H9 (cell line): ENCODE results near the gene ZNF813. TPM values are rescaled to one million over a fixed set of nuclear protein-coding genes. Genes with fewer than 3 reads are reported as not detected.

ENCODE experiments used
- DNase-seq: peaks from one replicate; pipeline ENCODE4 v3.0.0-alpha.2; 2017
- H2AFZ ChIP-seq: one replicate; pipeline ENCODE4 v1.6.1; 2013; ENCODE audit warnings: mild to moderate bottlenecking, low read length, control low read depth, moderate library complexity
- H2AK5ac ChIP-seq: 2 replicates; pipeline ENCODE4 v1.6.1; 2013; ENCODE audit warnings: low read length, control low read depth, mixed read lengths; ENCODE audit not compliant: insufficient read length
- H2BK120ac ChIP-seq: one replicate; pipeline ENCODE4 v1.6.1; 2013; ENCODE audit warnings: low read depth, mild to moderate bottlenecking, low read length, control low read depth, inconsistent platforms; ENCODE audit not compliant: poor library complexity, severe bottlenecking
- H2BK12ac ChIP-seq: 2 replicates; pipeline ENCODE4 v1.6.1; 2013; ENCODE audit warnings: low read length, control low read depth, mixed read lengths, low read depth; ENCODE audit not compliant: insufficient read length
- H2BK15ac ChIP-seq: 2 replicates; pipeline ENCODE4 v1.6.1; 2013; ENCODE audit warnings: low read depth, low read length, control low read depth
- H2BK20ac ChIP-seq: one replicate; pipeline ENCODE4 v1.6.1; 2013; ENCODE audit warnings: low read depth, mild to moderate bottlenecking, low read length, control low read depth, inconsistent platforms; ENCODE audit not compliant: poor library complexity, severe bottlenecking
- H2BK5ac ChIP-seq: 2 replicates; pipeline ENCODE4 v1.6.1; 2013; ENCODE audit warnings: low read length, control low read depth, mixed read lengths; ENCODE audit not compliant: insufficient read length
- H3K14ac ChIP-seq: 2 replicates; pipeline ENCODE4 v1.6.1; 2013; ENCODE audit warnings: low read length, control low read depth; ENCODE audit not compliant: insufficient read depth
- H3K18ac ChIP-seq: 2 replicates; pipeline ENCODE4 v1.6.1; 2013; ENCODE audit warnings: low read depth, mild to moderate bottlenecking, mixed read lengths, low read length, control low read depth; ENCODE audit not compliant: insufficient read length
- H3K23ac ChIP-seq: 2 replicates; pipeline ENCODE4 v1.6.1; 2013; ENCODE audit warnings: low read length, control low read depth, mixed read lengths, low read depth; ENCODE audit not compliant: insufficient read length
- H3K23me2 ChIP-seq: 2 replicates; pipeline ENCODE4 v1.6.1; 2013; ENCODE audit warnings: low read depth, mild to moderate bottlenecking, mixed read lengths, low read length, control low read depth; ENCODE audit not compliant: insufficient read length, poor library complexity, severe bottlenecking
- H3K27ac ChIP-seq: 2 replicates; pipeline ENCODE4 v1.5.1; 2013; ENCODE audit warnings: low read length, control low read depth, mixed read lengths, low read depth; ENCODE audit not compliant: insufficient read length
- H3K27me3 ChIP-seq: 2 replicates; pipeline ENCODE4 v1.6.1; 2013; ENCODE audit warnings: low read length, control low read depth, inconsistent platforms; ENCODE audit not compliant: insufficient read depth
- H3K4ac ChIP-seq: 2 replicates; pipeline ENCODE4 v1.6.1; 2013; ENCODE audit warnings: low read depth, mild to moderate bottlenecking, control low read depth, inconsistent platforms, low read length, moderate library complexity
- H3K4me1 ChIP-seq: 2 replicates; pipeline ENCODE4 v1.6.1; 2013; ENCODE audit warnings: low read length, control low read depth, inconsistent platforms; ENCODE audit not compliant: insufficient read depth
- H3K4me2 ChIP-seq: 2 replicates; pipeline ENCODE4 v1.6.1; 2013; ENCODE audit warnings: low read length, control low read depth, mixed read lengths; ENCODE audit not compliant: insufficient read length, insufficient read depth
- H3K56ac ChIP-seq: 2 replicates; pipeline ENCODE4 v1.6.1; 2013; ENCODE audit warnings: low read depth, mild to moderate bottlenecking, mixed read lengths, low read length, control low read depth; ENCODE audit not compliant: insufficient read length
- H3K79me1 ChIP-seq: 2 replicates; pipeline ENCODE4 v1.6.1; 2013; ENCODE audit warnings: low read depth, mild to moderate bottlenecking, moderate library complexity, low read length, control low read depth, inconsistent platforms; ENCODE audit not compliant: insufficient read depth, poor library complexity, severe bottlenecking
- H3K79me2 ChIP-seq: 2 replicates; pipeline ENCODE4 v1.6.1; 2013; ENCODE audit warnings: low read length, control low read depth, inconsistent platforms; ENCODE audit not compliant: insufficient read depth
- H3K9ac ChIP-seq: 2 replicates; pipeline ENCODE4 v1.6.1; 2013; ENCODE audit warnings: low read length, control low read depth, mixed read lengths; ENCODE audit not compliant: insufficient read length; ENCODE audit errors: extremely low read depth
- H3K9me3 ChIP-seq: one replicate; pipeline ENCODE4 v1.6.1; 2013; ENCODE audit warnings: low read depth, low read length, inconsistent platforms; ENCODE audit not compliant: control insufficient read depth
- H3T11ph ChIP-seq: one replicate; pipeline ENCODE4 v1.6.1; 2013; ENCODE audit warnings: mild to moderate bottlenecking, low read length, control low read depth, inconsistent platforms
- H4K20me1 ChIP-seq: one replicate; pipeline ENCODE4 v1.6.1; 2013; ENCODE audit not compliant: control insufficient read depth, insufficient read length, insufficient read depth
- H4K5ac ChIP-seq: 2 replicates; pipeline ENCODE4 v1.6.1; 2013; ENCODE audit warnings: low read depth, mild to moderate bottlenecking, mixed read lengths, low read length, control low read depth; ENCODE audit not compliant: insufficient read length
- H4K8ac ChIP-seq: replicated peaks from 2 replicates; pipeline ENCODE4 v1.6.1; 2013; ENCODE audit warnings: low read length, control low read depth, mixed read lengths, low read depth; ENCODE audit not compliant: insufficient read length
- H4K91ac ChIP-seq: 2 replicates; pipeline ENCODE4 v1.6.1; 2013; ENCODE audit warnings: low read depth, mild to moderate bottlenecking, moderate library complexity, mixed read lengths, low read length, control low read depth; ENCODE audit not compliant: insufficient read length
- H3K27ac Mint-ChIP-seq, 3 experiments: 2 replicates in 2 of 3; 3 replicates in 1 of 3; pipeline ENCODE4 v1.8.0; 2020 to 2021; ENCODE audit warnings: mixed read lengths in 3 of 3, mild to moderate bottlenecking in 1 of 3, moderate library complexity in 1 of 3
- H3K27me3 Mint-ChIP-seq: 2 replicates; pipeline ENCODE4 v1.8.0; 2021; ENCODE audit warnings: low read depth, mild to moderate bottlenecking, moderate library complexity, mixed read lengths
- H3K36me3 Mint-ChIP-seq, 3 experiments: 2 replicates in 2 of 3; 3 replicates in 1 of 3; pipeline ENCODE4 v1.8.0; 2020 to 2021; ENCODE audit warnings: low read depth in 3 of 3, mixed read lengths in 3 of 3; ENCODE audit not compliant: insufficient read depth in 1 of 3
- H3K4me1 Mint-ChIP-seq, 2 experiments: 2 replicates each; pipeline ENCODE4 v1.8.0; 2020; ENCODE audit warnings: mixed read lengths in 2 of 2
- H3K4me3 Mint-ChIP-seq, 2 experiments: 2 replicates in 1 of 2; 3 replicates in 1 of 2; pipeline ENCODE4 v1.8.0; 2020 to 2021; ENCODE audit warnings: mild to moderate bottlenecking in 2 of 2, mixed read lengths in 2 of 2, moderate library complexity in 1 of 2
- H3K9me3 Mint-ChIP-seq, 2 experiments: 2 replicates in 1 of 2; 3 replicates in 1 of 2; pipeline ENCODE4 v1.8.0; 2020; ENCODE audit warnings: mild to moderate bottlenecking in 2 of 2, mixed read lengths in 2 of 2, moderate library complexity in 1 of 2
- CTCF ChIP-seq: fragments of 200-600 bp; sonication (generic); conservative IDR thresholded peaks from 3 replicates; pipeline ENCODE4 v1.8.0; 2021; ENCODE audit warnings: antibody characterized with exemption, mild to moderate bottlenecking
- WGBS: extraction: QIAGEN DNeasy Blood & Tissue Kit; methylation state at CpG from one replicate; pipeline ENCODE4 v1.1.7; 2013; ENCODE audit warnings: missing lambda C conversion rate, low lambda C conversion rate, mixed read lengths; ENCODE audit not compliant: insufficient read length; ENCODE audit errors: extremely low coverage; 5-methylcytosine and 5-hydroxymethylcytosine counted together
- total RNA-seq: library from RNA; stranded (reverse); gene quantifications from 2 replicates; pipeline ENCODE4 v1.2.1, GENCODE V29; 2021

ZNF813 gene
- total RNA-seq, 1 experiment from 2014 or later = 17.3 TPM

DNA sequence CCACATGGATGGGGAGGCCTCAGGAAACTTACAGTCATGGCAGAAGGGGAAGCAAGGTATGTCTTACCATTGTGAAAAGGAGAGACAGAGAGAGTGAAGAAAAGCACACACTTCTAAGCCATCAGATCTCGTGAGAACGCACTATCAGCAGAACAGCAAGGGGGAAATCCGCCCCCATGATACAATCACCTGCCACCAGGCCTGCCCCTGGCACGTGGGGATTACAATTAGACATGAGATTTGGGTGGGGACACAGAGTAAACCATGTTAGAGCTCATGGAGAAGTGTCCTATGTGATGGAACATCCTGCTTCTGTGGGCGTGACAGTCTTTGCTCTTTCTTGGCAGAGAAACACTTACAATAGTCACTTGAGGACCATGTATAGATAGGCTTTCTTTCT is 42.3 kb downstream of the ZNF813 start:
- no peak overlapping the region for H3K9ac ChIP-seq
- no peak overlapping the region for H3K4ac ChIP-seq
- no peaks in the 10 kb centered on the region for H3K9me3 Mint-ChIP-seq
- peaks cover 1% of the 10 kb centered on the region for H3K27me3 Mint-ChIP-seq
- no peaks in the 10 kb centered on the region for H3K23me2 ChIP-seq
- H3K4me3 Mint-ChIP-seq = no peak overlapping the region
- no peak for TF ChIP-seq CTCF
- H2BK5ac ChIP-seq = no peak overlapping the region
- no peak overlapping the region for H3K4me2 ChIP-seq
- H4K91ac ChIP-seq = no peak overlapping the region
- H2AK5ac ChIP-seq = no peak overlapping the region
- H3K79me2 ChIP-seq = no peaks in the 10 kb centered on the region
- H4K5ac ChIP-seq = no peak overlapping the region
- no peaks in the 10 kb centered on the region for H3K27me3 ChIP-seq
- H4K8ac ChIP-seq = no peak overlapping the region
- H4K20me1 ChIP-seq = no peaks in the 10 kb centered on the region
- H2BK12ac ChIP-seq = no peak overlapping the region
- WGBS = no CpG with 5 or more reads among the region's 5 CpGs
- H3K36me3 Mint-ChIP-seq = peaks cover 0 to 4% (median 0%) of the 10 kb centered on the region in 3 experiments; a peak in 1 of 7 replicates
- H3K4me1 Mint-ChIP-seq = peaks cover 13 to 21% of the 10 kb centered on the region in 2 experiments
- no peak for DNase-seq
- no peak overlapping the region for H3T11ph ChIP-seq
- no peaks in the 10 kb centered on the region for H3K4me1 ChIP-seq
- H2BK15ac ChIP-seq = no peak overlapping the region
- H3K9me3 ChIP-seq = no peaks in the 10 kb centered on the region
- no peak overlapping the region for H2AFZ ChIP-seq
- no peaks in the 10 kb centered on the region for H3K79me1 ChIP-seq
- no peak overlapping the region for H3K14ac ChIP-seq
- H3K27ac Mint-ChIP-seq = no peak overlapping the region
- H3K23ac ChIP-seq = no peak overlapping the region
- H2BK20ac ChIP-seq = no peak overlapping the region
- no peak overlapping the region for H3K56ac ChIP-seq
- no peak overlapping the region for H2BK120ac ChIP-seq
- no peak overlapping the region for H3K18ac ChIP-seq
- no peak overlapping the region for H3K27ac ChIP-seq
